Measurements from ENCODE around the gene PID1.

PID1 gene

GRCh38 chr2:229223107-229223506 lies 48.0 kb downstream of the PID1 start:
- no peak for DNase-seq
- H2BK5ac ChIP-seq (ENCODE audit: low read depth, low read length, poor library complexity): no peak overlapping the region
- H3K4ac ChIP-seq (ENCODE audit: low read depth, low read length): no peak overlapping the region
- H3K9me3 ChIP-seq (ENCODE audit: insufficient read depth, low read depth, low read length): peaks cover 1% of the 10 kb centered on the region
- H3K27me3 ChIP-seq (ENCODE audit: insufficient read depth, low read length): no peaks in the 10 kb centered on the region
- H3K36me3 ChIP-seq (ENCODE audit: control insufficient read depth in 1 of 2, insufficient read depth in 2 of 2, low read length in 2 of 2): no peaks in the 10 kb centered on the region
- no peak overlapping the region for H4K91ac ChIP-seq (ENCODE audit: low read depth, low read length)
- H3K4me2 ChIP-seq (ENCODE audit: low read length): no peak overlapping the region
- no peak overlapping the region for H3K14ac ChIP-seq (ENCODE audit: low read length)
- no peak overlapping the region for H3K9ac ChIP-seq (ENCODE audit: low read length)
- H3K18ac ChIP-seq (ENCODE audit: low read length): no peak overlapping the region
- H3K79me2 ChIP-seq (ENCODE audit: control insufficient read depth, insufficient read depth, low read length, poor library complexity): no peaks in the 10 kb centered on the region
- H3K79me1 ChIP-seq (ENCODE audit: low read length): no peaks in the 10 kb centered on the region
- H3K23ac ChIP-seq (ENCODE audit: low read length): no peak overlapping the region
- no peak overlapping the region for H2BK120ac ChIP-seq (ENCODE audit: insufficient read depth, low read length, poor library complexity)
- no peaks in the 10 kb centered on the region for H3K4me1 ChIP-seq (ENCODE audit: control insufficient read depth in 1 of 2, insufficient read depth in 2 of 2, low read length in 2 of 2)
- no peak overlapping the region for H2BK12ac ChIP-seq (ENCODE audit: low read length)
- no peak overlapping the region for H4K8ac ChIP-seq (ENCODE audit: low read depth, low read length)
- H3K4me3 ChIP-seq (ENCODE audit: low read depth, low read length): no peak overlapping the region
- no peak overlapping the region for H2AFZ ChIP-seq (ENCODE audit: insufficient read depth, low read length, poor library complexity)
- no peak overlapping the region for H2AK5ac ChIP-seq (ENCODE audit: low read length)
- no peak overlapping the region for H4K12ac ChIP-seq (ENCODE audit: low read depth, low read length)
- no peak overlapping the region for H3K27ac ChIP-seq (ENCODE audit: low read depth, low read length)
- no CpG with 5 or more reads among the region's 1 CpG for WGBS (ENCODE audit: extremely low coverage, insufficient coverage, insufficient read length)

GRCh38 chr2:229221641-229222040 lies 49.4 kb downstream of the PID1 start:
- no peaks in the 10 kb centered on the region for H3K4me1 ChIP-seq (ENCODE audit: control insufficient read depth in 1 of 2, insufficient read depth in 2 of 2, low read length in 2 of 2)
- H3K23ac ChIP-seq (ENCODE audit: low read length): no peak overlapping the region
- DNase-seq: no peak
- no peaks in the 10 kb centered on the region for H3K36me3 ChIP-seq (ENCODE audit: control insufficient read depth in 1 of 2, insufficient read depth in 2 of 2, low read length in 2 of 2)
- H4K8ac ChIP-seq (ENCODE audit: low read depth, low read length): no peak overlapping the region
- H3K4me3 ChIP-seq (ENCODE audit: low read depth, low read length): no peak overlapping the region
- no CpG with 5 or more reads among the region's 3 CpGs for WGBS (ENCODE audit: extremely low coverage, insufficient coverage, insufficient read length)
- no peak overlapping the region for H3K14ac ChIP-seq (ENCODE audit: low read length)
- no peak overlapping the region for H3K4ac ChIP-seq (ENCODE audit: low read depth, low read length)
- H2BK120ac ChIP-seq (ENCODE audit: insufficient read depth, low read length, poor library complexity): no peak overlapping the region
- no peaks in the 10 kb centered on the region for H3K79me2 ChIP-seq (ENCODE audit: control insufficient read depth, insufficient read depth, low read length, poor library complexity)
- H3K27ac ChIP-seq (ENCODE audit: low read depth, low read length): no peak overlapping the region
- no peaks in the 10 kb centered on the region for H3K27me3 ChIP-seq (ENCODE audit: insufficient read depth, low read length)
- H2AK5ac ChIP-seq (ENCODE audit: low read length): no peak overlapping the region
- H4K12ac ChIP-seq (ENCODE audit: low read depth, low read length): no peak overlapping the region
- no peak overlapping the region for H2BK12ac ChIP-seq (ENCODE audit: low read length)
- no peak overlapping the region for H3K4me2 ChIP-seq (ENCODE audit: low read length)
- no peak overlapping the region for H2BK5ac ChIP-seq (ENCODE audit: low read depth, low read length, poor library complexity)
- no peak overlapping the region for H2AFZ ChIP-seq (ENCODE audit: insufficient read depth, low read length, poor library complexity)
- H3K9me3 ChIP-seq (ENCODE audit: insufficient read depth, low read depth, low read length): peaks cover 1% of the 10 kb centered on the region
- no peaks in the 10 kb centered on the region for H3K79me1 ChIP-seq (ENCODE audit: low read length)
- peak overlapping the region; percentile 5 for H3K9ac ChIP-seq (ENCODE audit: low read length)
- no peak overlapping the region for H3K18ac ChIP-seq (ENCODE audit: low read length)
- H4K91ac ChIP-seq (ENCODE audit: low read depth, low read length): no peak overlapping the region

DNA sequence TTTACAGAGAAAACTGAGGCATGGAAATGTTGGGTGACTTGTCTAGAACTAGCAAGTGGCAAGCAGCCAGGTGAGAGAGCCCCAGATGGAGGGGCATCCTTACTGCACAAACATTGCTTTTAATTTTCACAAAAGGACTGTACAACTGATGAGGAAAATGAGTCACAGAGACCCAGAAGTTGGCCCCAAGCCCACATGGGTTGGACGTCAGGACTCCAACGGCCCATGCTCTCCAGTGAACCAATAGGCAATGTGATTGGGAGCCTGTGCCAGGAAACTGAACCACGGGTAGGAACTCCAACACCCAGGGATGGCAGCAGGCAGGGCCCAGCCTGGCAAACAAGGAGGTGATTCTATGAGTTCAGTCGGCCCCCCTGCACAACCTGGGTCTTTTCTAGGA lies 50.8 kb downstream of the PID1 start:
- Histone ChIP-seq H3K36me3 (ENCODE audit: control insufficient read depth in 1 of 2, insufficient read depth in 2 of 2, low read length in 2 of 2) (no peaks in the 10 kb centered on the region), H3K23ac (ENCODE audit: low read length) (no peak overlapping the region), H3K4me3 (ENCODE audit: low read depth, low read length) (no peak overlapping the region), H2AFZ (ENCODE audit: insufficient read depth, low read length, poor library complexity) (no peak overlapping the region), H4K91ac (ENCODE audit: low read depth, low read length) (no peak overlapping the region), H4K12ac (ENCODE audit: low read depth, low read length) (no peak overlapping the region), H4K8ac (ENCODE audit: low read depth, low read length) (no peak overlapping the region), H2BK5ac (ENCODE audit: low read depth, low read length, poor library complexity) (no peak overlapping the region), H3K4me2 (ENCODE audit: low read length) (no peak overlapping the region), H2BK12ac (ENCODE audit: low read length) (no peak overlapping the region), H3K9me3 (ENCODE audit: insufficient read depth, low read depth, low read length) (peaks cover 1% of the 10 kb centered on the region), H3K9ac (ENCODE audit: low read length) (no peak overlapping the region), H2BK120ac (ENCODE audit: insufficient read depth, low read length, poor library complexity) (no peak overlapping the region), H3K4me1 (ENCODE audit: control insufficient read depth in 1 of 2, insufficient read depth in 2 of 2, low read length in 2 of 2) (no peaks in the 10 kb centered on the region), H3K27me3 (ENCODE audit: insufficient read depth, low read length) (no peaks in the 10 kb centered on the region), H3K18ac (ENCODE audit: low read length) (no peak overlapping the region), H3K79me1 (ENCODE audit: low read length) (no peaks in the 10 kb centered on the region), H3K27ac (ENCODE audit: low read depth, low read length) (no peak overlapping the region), H3K4ac (ENCODE audit: low read depth, low read length) (no peak overlapping the region), H2AK5ac (ENCODE audit: low read length) (no peak overlapping the region), H3K14ac (ENCODE audit: low read length) (no peak overlapping the region), H3K79me2 (ENCODE audit: control insufficient read depth, insufficient read depth, low read length, poor library complexity) (no peaks in the 10 kb centered on the region)
- no peak for DNase-seq
- WGBS (ENCODE audit: extremely low coverage, insufficient coverage, insufficient read length): no CpG with 5 or more reads among the region's 4 CpGs

- H3K36me3 ChIP-seq (ENCODE audit: control insufficient read depth in 1 of 2, insufficient read depth in 2 of 2, low read length in 2 of 2): no peaks in the 10 kb centered on the region
- H2BK120ac ChIP-seq (ENCODE audit: insufficient read depth, low read length, poor library complexity): no peak overlapping the region
- no peak overlapping the region for H2AK5ac ChIP-seq (ENCODE audit: low read length)
- H3K79me2 ChIP-seq (ENCODE audit: control insufficient read depth, insufficient read depth, low read length, poor library complexity): no peaks in the 10 kb centered on the region
- H3K27me3 ChIP-seq (ENCODE audit: insufficient read depth, low read length): no peaks in the 10 kb centered on the region
- peaks cover 1% of the 10 kb centered on the region for H3K9me3 ChIP-seq (ENCODE audit: insufficient read depth, low read depth, low read length)
- no peak overlapping the region for H3K18ac ChIP-seq (ENCODE audit: low read length)
- H2BK5ac ChIP-seq (ENCODE audit: low read depth, low read length, poor library complexity): no peak overlapping the region
- no peak overlapping the region for H3K4ac ChIP-seq (ENCODE audit: low read depth, low read length)
- no peak overlapping the region for H2AFZ ChIP-seq (ENCODE audit: insufficient read depth, low read length, poor library complexity)
- H4K8ac ChIP-seq (ENCODE audit: low read depth, low read length): no peak overlapping the region
- no peak overlapping the region for H3K4me3 ChIP-seq (ENCODE audit: low read depth, low read length)
- no peak overlapping the region for H3K9ac ChIP-seq (ENCODE audit: low read length)
- WGBS (ENCODE audit: extremely low coverage, insufficient coverage, insufficient read length): no CpG with 5 or more reads among the region's 3 CpGs
- no peaks in the 10 kb centered on the region for H3K4me1 ChIP-seq (ENCODE audit: control insufficient read depth in 1 of 2, insufficient read depth in 2 of 2, low read length in 2 of 2)
- H4K12ac ChIP-seq (ENCODE audit: low read depth, low read length): no peak overlapping the region
- H3K23ac ChIP-seq (ENCODE audit: low read length): no peak overlapping the region
- no peak overlapping the region for H2BK12ac ChIP-seq (ENCODE audit: low read length)
- no peak overlapping the region for H4K91ac ChIP-seq (ENCODE audit: low read depth, low read length)
- H3K79me1 ChIP-seq (ENCODE audit: low read length): no peaks in the 10 kb centered on the region
- no peak overlapping the region for H3K14ac ChIP-seq (ENCODE audit: low read length)
- DNase-seq: no peak
- no peak overlapping the region for H3K27ac ChIP-seq (ENCODE audit: low read depth, low read length)
- no peak overlapping the region for H3K4me2 ChIP-seq (ENCODE audit: low read length)
Observed at GRCh38 chr2:229218329-229218921, 52.7 kb downstream of the PID1 start.
